Endothelial cell of umbilical vein (primary cell): ENCODE data around the gene CD53. TPM values are rescaled to one million over a fixed set of nuclear protein-coding genes. Genes with fewer than 3 reads are reported as not detected.

ENCODE experiments used
- BruUV-seq: library from RNA; stranded (reverse); fragments of 400-500 nt; replicated peaks from 2 replicates; lab custom pipeline; 2021; lab: Mats Ljungman, UMichigan
- CTCF ChIA-PET: fragments of 300-600, 350-600 bp; sonication (Branson Sonifier 250); formaldehyde crosslinking; loops from one replicate; lab custom pipeline; 2021; ENCODE audit warnings: antibody characterized with exemption, inconsistent platforms; lab: Charles Lee
- POLR2A ChIA-PET: fragments of 300-600, 350-600 bp; sonication (Branson Sonifier 250); formaldehyde crosslinking; loops from one replicate; lab custom pipeline; 2021; ENCODE audit warnings: antibody characterized with exemption, inconsistent platforms; lab: Charles Lee
- DNase-seq: peaks from one replicate; pipeline ENCODE4 v3.0.0-alpha.2; 2011; ENCODE audit warnings: low read depth, low spot score
- FAIRE-seq: peaks from 2 replicates; lab custom pipeline; 2011; peaks lifted over from hg19 to GRCh38; lab: Jason Lieb, UNC
- H2AFZ ChIP-seq: 2 replicates; pipeline ENCODE4 v1.6.0; 2012; ENCODE audit warnings: low read depth, low read length, control low read depth, inconsistent platforms
- H3K27ac ChIP-seq: 2 replicates; pipeline ENCODE4 v1.5.1; 2011; ENCODE audit warnings: low read depth, mild to moderate bottlenecking, control low read depth, low read length, moderate library complexity; ENCODE audit not compliant: insufficient read depth
- H3K27me3 ChIP-seq, 2 experiments: 2 replicates each; pipeline versions ENCODE4 v1.6.0 to v1.6.1; 2011; ENCODE audit warnings: low read length in 2 of 2, mixed read lengths in 1 of 2; ENCODE audit not compliant: control insufficient read depth in 2 of 2, insufficient read depth in 2 of 2
- H3K36me3 ChIP-seq, 2 experiments: 2 replicates in 1 of 2; 3 replicates in 1 of 2; pipeline ENCODE4 v1.5.1; 2011; ENCODE audit warnings: low read length in 2 of 2, mild to moderate bottlenecking in 1 of 2, moderate library complexity in 1 of 2; ENCODE audit not compliant: control insufficient read depth in 2 of 2, insufficient read depth in 2 of 2; ENCODE audit errors: extremely low read depth in 1 of 2
- H3K4me1 ChIP-seq: 3 replicates; pipeline ENCODE4 v1.5.1; 2011; ENCODE audit warnings: mild to moderate bottlenecking, low read length; ENCODE audit not compliant: control insufficient read depth, insufficient read depth; ENCODE audit errors: extremely low read depth
- H3K4me2 ChIP-seq: 2 replicates; pipeline ENCODE4 v1.6.1; 2011; ENCODE audit warnings: low read length, control low read depth, mixed read lengths; ENCODE audit not compliant: insufficient read depth
- H3K4me3 ChIP-seq, 3 experiments: fragments of 200-600 bp in 1 of 3; sonication (generic), shearing (Covaris generic) in 1 of 3; replicated peaks in 1 of 3; 2 replicates each; pipeline ENCODE4 v1.5.1; 2011 to 2016; ENCODE audit warnings: control low read depth in 3 of 3, low read length in 3 of 3, mild to moderate bottlenecking in 2 of 3, inconsistent platforms in 1 of 3, low read depth in 1 of 3, moderate library complexity in 1 of 3; ENCODE audit not compliant: insufficient read depth in 1 of 3
- H3K79me2 ChIP-seq: 2 replicates; pipeline ENCODE4 v1.6.0; 2012; ENCODE audit warnings: low read length, inconsistent platforms; ENCODE audit not compliant: control insufficient read depth, insufficient read depth
- H3K9ac ChIP-seq: replicated peaks from 2 replicates; pipeline ENCODE3; 2011; ENCODE audit warnings: low read length, control low read depth; ENCODE audit not compliant: insufficient read depth; ENCODE audit errors: extremely low read depth
- H3K9me1 ChIP-seq: replicated peaks from 3 replicates; pipeline ENCODE4 v1.6.0; 2011; ENCODE audit warnings: mild to moderate bottlenecking, low read length; ENCODE audit not compliant: control insufficient read depth, insufficient read depth; ENCODE audit errors: extremely low read depth
- H3K9me3 ChIP-seq: replicated peaks from 2 replicates; pipeline ENCODE4 v1.5.1; 2012; ENCODE audit warnings: low read length, inconsistent platforms; ENCODE audit not compliant: control insufficient read depth, insufficient read depth
- H4K20me1 ChIP-seq: replicated peaks from 2 replicates; pipeline ENCODE3; 2011; ENCODE audit warnings: mild to moderate bottlenecking, low read length; ENCODE audit not compliant: control insufficient read depth, insufficient read depth; ENCODE audit errors: extremely low read depth
- CTCF ChIP-seq, 2 donors: IDR thresholded peaks; 1 replicate in 1 of 2; 2 replicates in 1 of 2; pipeline ENCODE4 v1.5.1; 2011; ENCODE audit warnings: low read length in 2 of 2, mild to moderate bottlenecking in 2 of 2, moderate library complexity in 2 of 2, control low read depth in 1 of 2, inconsistent platforms in 1 of 2, low read depth in 1 of 2; ENCODE audit not compliant: insufficient read depth in 1 of 2; ENCODE audit errors: extremely low read depth in 1 of 2
- EZH2 ChIP-seq: IDR thresholded peaks from 2 replicates; pipeline ENCODE4 v1.6.1; 2012; ENCODE audit warnings: borderline replicate concordance, low read depth, mild to moderate bottlenecking, moderate library complexity, low read length, inconsistent platforms; ENCODE audit not compliant: severe bottlenecking
- FOS ChIP-seq: IDR thresholded peaks from 2 replicates; pipeline ENCODE4 v1.6.1; 2011; ENCODE audit warnings: mild to moderate bottlenecking, low read length, moderate library complexity, borderline replicate concordance; ENCODE audit not compliant: insufficient read depth
- GATA2 ChIP-seq: IDR thresholded peaks from 2 replicates; pipeline ENCODE4 v1.7.0; 2011; ENCODE audit warnings: low read depth, mild to moderate bottlenecking, moderate library complexity, mixed read lengths, low read length; ENCODE audit not compliant: insufficient read length, insufficient read depth
- JUN ChIP-seq: IDR thresholded peaks from 2 replicates; pipeline ENCODE4 v1.6.1; 2011; ENCODE audit warnings: borderline replicate concordance, low read depth; ENCODE audit not compliant: insufficient read length, insufficient read depth
- MAX ChIP-seq: IDR thresholded peaks from 2 replicates; pipeline ENCODE4 v1.6.1; 2011; ENCODE audit not compliant: insufficient read depth, insufficient read length
- MYC ChIP-seq: IDR thresholded peaks from one replicate; pipeline ENCODE4 v1.6.1; 2011; ENCODE audit warnings: mild to moderate bottlenecking, low read depth, low read length
- POLR2A ChIP-seq: IDR thresholded peaks from 2 replicates; pipeline ENCODE4 v1.6.1; 2012; ENCODE audit warnings: low read depth, mild to moderate bottlenecking, control low read depth, low read length
- POLR2AphosphoS5 ChIP-seq: IDR thresholded peaks from 2 replicates; pipeline ENCODE4 v1.6.1; 2012; ENCODE audit warnings: low read depth, mild to moderate bottlenecking, control low read depth, low read length, moderate library complexity; ENCODE audit not compliant: insufficient read depth
- dilution Hi-C: fragments of 300-500 bp; cut with MboI; formaldehyde crosslinking; loops from one replicate; pipeline ENCODE4 v1.15.0; 2019; ENCODE audit warnings: low sequenced_read_pairs; ENCODE audit not compliant: extremely low pct_ligation_motif_present
- intact Hi-C: fragments of 100-400 bp; cut with micrococcal nuclease; formaldehyde crosslinking; loops from one replicate; pipeline ENCODE4 v1.10.0; 2022
- polyA plus RNA-seq, 4 experiments: library from polyadenylated mRNA; depleted of rRNA in 3 of 4; stranded (reverse) in 3 of 4; unstranded in 1 of 4; fragments of >200 nt; gene quantifications; 2 replicates each; pipeline versions ENCODE4 v1.2.1 to v1.2.3, GENCODE V29; 2011 to 2012; ENCODE audit warnings: missing spikeins in 1 of 4
- total RNA-seq: library from RNA; stranded (reverse); gene quantifications from 2 replicates; pipeline ENCODE4 v1.2.3, GENCODE V29; 2021

Gene CD53
- total and polyA plus RNA-seq, 2 donors (not counting 3 experiments of a cell fraction or from before 2014, with no cell fraction given) = 0.35 TPM; not detected in 1

- H3K9me3 ChIP-seq = no peaks in the 10 kb centered on the region
- no peaks in the 10 kb centered on the region for H3K4me1 ChIP-seq
- no peaks in the 10 kb centered on the region for H3K79me2 ChIP-seq
- H3K4me2 ChIP-seq = no peak overlapping the region
- H3K9ac ChIP-seq = no peak overlapping the region
- H3K9me1 ChIP-seq = no peaks in the 10 kb centered on the region
- DNase-seq = no peak
- dilution Hi-C loops (no loop called here), intact Hi-C loops (no loop called here)
- H3K36me3 ChIP-seq = no peaks in the 10 kb centered on the region
- no peak overlapping the region for H2AFZ ChIP-seq
- CTCF ChIA-PET = no interaction called here
- H3K4me3 ChIP-seq = no peak overlapping the region
- no TSS peak for BruUV-seq
- H3K27ac ChIP-seq = no peak overlapping the region
- FAIRE-seq = no peak
- TF ChIP-seq EZH2 = no peak
- TF ChIP-seq JUN = no peak
- no peak for TF ChIP-seq MAX
- TF ChIP-seq POLR2AphosphoS5 = no peak
- TF ChIP-seq GATA2 = no peak
- no peak for TF ChIP-seq FOS
- TF ChIP-seq CTCF (IDR thresholded peaks at IDR 0.05; ENCODE audit: extremely low read depth in 1 of 2, insufficient read depth in 1 of 2, low read depth in 1 of 2, low read length in 2 of 2) = no peak
- TF ChIP-seq MYC = no peak
- no peak for TF ChIP-seq POLR2A
- POLR2A ChIA-PET = no interaction called here
- H4K20me1 ChIP-seq = no peaks in the 10 kb centered on the region
- no peaks in the 10 kb centered on the region for H3K27me3 ChIP-seq
Measured at GRCh38 chr1:110897681-110898080, 24.7 kb downstream of the CD53 start.
